Cardiac fibroblast (primary cell): ENCODE results near the gene AHCYL2.

Experiments
- DNase-seq, 2 donors: peaks; one replicate each; pipeline versions ENCODE4 v3.0.0 to v3.0.0-alpha.2; 2010; ENCODE audit warnings: low read depth in 2 of 2
- H3K4me3 ChIP-seq, 2 donors: replicated peaks in 1 of 2; 1 replicate in 1 of 2; 2 replicates in 1 of 2; pipeline ENCODE4 v1.5.1; 2011; ENCODE audit warnings: low read depth in 2 of 2, low read length in 2 of 2, mild to moderate bottlenecking in 2 of 2, moderate library complexity in 1 of 2
- CTCF ChIP-seq: IDR thresholded peaks from one replicate; pipeline ENCODE4 v1.5.1; 2011; ENCODE audit warnings: low read depth, mild to moderate bottlenecking, low read length, inconsistent platforms

Gene AHCYL2

GRCh38 chr7:129332254-129333035, 107.6 kb downstream of the AHCYL2 start:
- H3K4me3 ChIP-seq: no peak overlapping the region
- TF ChIP-seq CTCF: no peak
- peak; percentile 42 to 74 for DNase-seq

- no peak for TF ChIP-seq CTCF
- DNase-seq: no peak
- H3K4me3 ChIP-seq: no peak overlapping the region
These were observed 109.6 kb downstream of the AHCYL2 start for GRCh38 chr7:129334473-129334872.

- TF ChIP-seq CTCF: no peak
- H3K4me3 ChIP-seq: no peak overlapping the region
- DNase-seq: no peak
These were observed 113.6 kb downstream of the AHCYL2 start for GRCh38 chr7:129338450-129338849.

- DNase-seq: no peak
- no peak overlapping the region for H3K4me3 ChIP-seq
- TF ChIP-seq CTCF: no peak
These were observed 116.4 kb downstream of the AHCYL2 start for GRCh38 chr7:129341212-129341611.

GRCh38 chr7:129341816-129342806, 117.3 kb downstream of the AHCYL2 start:
- H3K4me3 ChIP-seq: no peak overlapping the region
- no peak for TF ChIP-seq CTCF
- DNase-seq: no peak

- H3K4me3 ChIP-seq: no peak overlapping the region
- DNase-seq: peak; percentile 69 to 77
- TF ChIP-seq CTCF: peak; percentile 69
These were observed 118.4 kb downstream of the AHCYL2 start for GRCh38 chr7:129343099-129343700.
